SK-N-DZ (cell line): ENCODE results near the gene STARD10.

ENCODE experiments used
- DNase-seq: peaks from one replicate; pipeline ENCODE4 v3.0.0-alpha.2; 2015; ENCODE audit warnings: low spot score
- small RNA-seq, 2 experiments: library from RNA; depleted of rRNA; stranded (forward); fragments of <200 nt; gene quantifications; one replicate each; pipeline ENCODE3, GENCODE V24; 2014

STARD10 gene

DNA sequence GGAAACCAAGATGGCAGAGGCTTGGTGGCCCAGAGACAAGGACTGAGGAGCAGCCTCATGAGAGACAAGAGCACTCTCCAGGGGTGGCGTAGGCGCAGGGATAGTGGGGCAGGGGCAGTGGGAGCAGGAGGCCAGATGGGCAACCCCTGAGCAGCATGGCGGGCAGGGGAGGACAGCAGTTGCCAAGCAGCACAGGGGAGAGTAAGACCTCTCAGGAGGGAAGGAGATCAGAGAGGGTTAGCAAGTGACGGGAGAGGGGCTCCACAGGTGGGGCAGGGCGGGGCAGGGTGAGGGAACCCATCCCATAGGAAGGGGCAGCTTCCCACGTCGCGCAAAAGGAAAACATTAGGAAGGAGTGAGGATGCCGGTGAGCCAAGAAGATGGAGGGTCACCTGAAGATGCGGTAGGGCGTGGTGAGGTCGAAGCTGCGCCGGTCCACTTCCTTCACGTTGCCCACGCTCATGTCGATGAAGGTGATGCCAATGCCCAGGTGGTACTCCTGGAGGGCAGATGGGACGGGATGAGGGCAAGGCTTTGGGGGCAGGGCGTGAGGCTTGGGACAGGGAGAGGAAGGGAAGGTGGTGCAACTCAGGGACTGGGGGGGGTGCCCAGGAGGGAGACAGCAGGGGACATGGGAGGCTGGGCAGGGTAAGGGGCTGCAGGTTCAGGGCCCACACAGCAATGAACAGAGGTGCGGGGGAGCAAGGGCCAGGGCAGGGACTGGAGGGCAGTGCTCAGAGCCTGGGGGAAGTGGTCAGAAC is 84.2 kb downstream of the STARD10 start:
- DNase-seq, result no peak

- no peak for DNase-seq
Measured at GRCh38 chr11:72707032-72707431, 86.8 kb downstream of the STARD10 start.

DNA sequence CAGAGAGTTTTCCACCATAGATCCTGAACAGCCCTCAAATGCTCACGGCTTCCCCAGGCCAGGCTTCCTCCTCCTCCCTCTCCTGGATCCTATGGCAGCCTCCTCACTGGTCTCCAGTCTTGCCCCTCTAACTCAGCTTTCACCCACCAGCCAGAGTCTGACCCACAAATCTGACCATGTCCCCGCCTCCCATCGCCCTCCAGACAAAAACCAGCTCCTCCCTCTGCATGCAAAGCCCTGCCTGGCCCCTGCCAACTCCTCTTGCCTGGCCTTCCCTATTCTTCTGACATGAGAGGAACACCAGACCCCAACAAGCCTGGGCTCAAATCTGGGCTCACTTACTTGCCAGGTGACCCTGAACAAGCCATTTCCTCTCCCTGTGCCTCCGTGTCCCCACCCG is 87.3 kb downstream of the STARD10 start:
- DNase-seq, result no peak

- no peak for DNase-seq
Measured at GRCh38 chr11:72705442-72706365, 88.1 kb downstream of the STARD10 start.

GRCh38 chr11:72704783-72705265 is 89.0 kb downstream of the STARD10 start:
- DNase-seq, result no peak

Small RNA genes within 50 kb of the gene (small RNA-seq; reads per million reads assigned to genes)
- gene MIR4692 (0 reads per million in 2 experiments), gene RF00019 (0 reads per million in 2 experiments)
